Breast epithelium (tissue), 4 donors: ENCODE measurements around the gene RNASEH1. TPM values are rescaled to one million over a fixed set of nuclear protein-coding genes. Genes with fewer than 3 reads are reported as not detected.

Experiments
- DNase-seq, 2 donors: peaks; one replicate each; pipeline ENCODE4 v3.0.0-alpha.2; 2019; ENCODE audit warnings: low spot score in 2 of 2
- H3K27ac ChIP-seq, 2 donors: fragments of 200-600 bp; sonication (generic) in 1 of 2; one replicate each; pipeline ENCODE4 v1.5.1; 2016 to 2019; ENCODE audit warnings: mild to moderate bottlenecking in 1 of 2
- H3K27me3 ChIP-seq, 2 donors: fragments of 200-600 bp; sonication (generic) in 1 of 2; one replicate each; pipeline versions ENCODE4 v1.5.1 to v1.6.0; 2017 to 2019; ENCODE audit warnings: control low read depth in 1 of 2, mild to moderate bottlenecking in 1 of 2
- H3K36me3 ChIP-seq: fragments of 200-600 bp; one replicate; pipeline ENCODE4 v1.5.1; 2019
- H3K4me1 ChIP-seq, 2 donors: fragments of 200-600 bp; sonication (generic); one replicate each; pipeline ENCODE4 v1.5.1; 2016 to 2019; ENCODE audit warnings: control low read depth in 1 of 2
- H3K4me3 ChIP-seq, 3 donors: fragments of 200-600 bp; sonication (generic); 1 replicate in 2 of 3; 2 replicates in 1 of 3; pipeline ENCODE4 v1.5.1; 2016 to 2019; ENCODE audit warnings: mild to moderate bottlenecking in 3 of 3, moderate library complexity in 2 of 3
- H3K9me3 ChIP-seq, 2 donors: fragments of 200-600 bp; sonication (generic) in 1 of 2; one replicate each; pipeline ENCODE4 v1.5.1; 2016 to 2019; ENCODE audit warnings: control low read depth in 1 of 2
- POLR2A ChIP-seq: fragments of 450-650 bp; IDR thresholded peaks from one replicate; pipeline ENCODE4 v1.6.1; 2016; ENCODE audit warnings: antibody characterized with exemption, mild to moderate bottlenecking, moderate library complexity
- POLR2AphosphoS5 ChIP-seq, 3 donors: sonication (generic); formaldehyde crosslinking; IDR thresholded peaks; one replicate each; pipeline ENCODE4 v1.6.1; 2017; ENCODE audit warnings: antibody characterized with exemption in 3 of 3
- intact Hi-C: fragments of 100-400 bp; cut with DNase I; formaldehyde crosslinking; loops from one replicate; pipeline ENCODE4 v1.15.1; 2023; ENCODE audit warnings: low total_unique reads
- total RNA-seq, 3 donors: library from RNA; depleted of rRNA; stranded (reverse); fragments of >200 nt; gene quantifications; one replicate each; pipeline ENCODE4 v1.1.0, GENCODE V29; 2016
- TF ChIP-seq, protein P1 (sequence below), 3 donors: fragments of 450-650 bp; IDR thresholded peaks; one replicate each; pipeline ENCODE4 v1.5.1; 2016 to 2017; ENCODE audit warnings: antibody characterized with exemption in 3 of 3, mild to moderate bottlenecking in 3 of 3, moderate library complexity in 3 of 3

The RNASEH1 gene
- total RNA-seq, 3 donors from 2014 or later = 17.3 to 22.1 (median 21.0) TPM

- no peak for TF ChIP-seq POLR2AphosphoS5 (IDR thresholded peaks at IDR 0.05)
- TF ChIP-seq, protein P1, sequence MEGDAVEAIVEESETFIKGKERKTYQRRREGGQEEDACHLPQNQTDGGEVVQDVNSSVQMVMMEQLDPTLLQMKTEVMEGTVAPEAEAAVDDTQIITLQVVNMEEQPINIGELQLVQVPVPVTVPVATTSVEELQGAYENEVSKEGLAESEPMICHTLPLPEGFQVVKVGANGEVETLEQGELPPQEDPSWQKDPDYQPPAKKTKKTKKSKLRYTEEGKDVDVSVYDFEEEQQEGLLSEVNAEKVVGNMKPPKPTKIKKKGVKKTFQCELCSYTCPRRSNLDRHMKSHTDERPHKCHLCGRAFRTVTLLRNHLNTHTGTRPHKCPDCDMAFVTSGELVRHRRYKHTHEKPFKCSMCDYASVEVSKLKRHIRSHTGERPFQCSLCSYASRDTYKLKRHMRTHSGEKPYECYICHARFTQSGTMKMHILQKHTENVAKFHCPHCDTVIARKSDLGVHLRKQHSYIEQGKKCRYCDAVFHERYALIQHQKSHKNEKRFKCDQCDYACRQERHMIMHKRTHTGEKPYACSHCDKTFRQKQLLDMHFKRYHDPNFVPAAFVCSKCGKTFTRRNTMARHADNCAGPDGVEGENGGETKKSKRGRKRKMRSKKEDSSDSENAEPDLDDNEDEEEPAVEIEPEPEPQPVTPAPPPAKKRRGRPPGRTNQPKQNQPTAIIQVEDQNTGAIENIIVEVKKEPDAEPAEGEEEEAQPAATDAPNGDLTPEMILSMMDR (IDR thresholded peaks at IDR 0.05) = no peak
- TF ChIP-seq POLR2A = no peak
- no peak for DNase-seq
- no peaks in the 10 kb centered on the region for H3K4me1 ChIP-seq
- no peaks in the 10 kb centered on the region for H3K36me3 ChIP-seq
- intact Hi-C loops = no loop called here
- H3K27ac ChIP-seq = peak overlapping the region; percentile 83 to 94
- H3K9me3 ChIP-seq = no peaks in the 10 kb centered on the region
- H3K4me3 ChIP-seq = peak overlapping the region; percentile 36 to 60 (median 44)
- no peaks in the 10 kb centered on the region for H3K27me3 ChIP-seq
These were observed 21.2 kb downstream of the RNASEH1 start for GRCh38 chr2:3536682-3537632.

GRCh38 chr2:3535794-3536681 lies 22.1 kb downstream of the RNASEH1 start:
- H3K4me3 ChIP-seq = peak overlapping the region; percentile 36 to 60 (median 44)
- intact Hi-C loops = no loop called here
- peak in 1 of 2 donors; percentile 31 for DNase-seq

DNA sequence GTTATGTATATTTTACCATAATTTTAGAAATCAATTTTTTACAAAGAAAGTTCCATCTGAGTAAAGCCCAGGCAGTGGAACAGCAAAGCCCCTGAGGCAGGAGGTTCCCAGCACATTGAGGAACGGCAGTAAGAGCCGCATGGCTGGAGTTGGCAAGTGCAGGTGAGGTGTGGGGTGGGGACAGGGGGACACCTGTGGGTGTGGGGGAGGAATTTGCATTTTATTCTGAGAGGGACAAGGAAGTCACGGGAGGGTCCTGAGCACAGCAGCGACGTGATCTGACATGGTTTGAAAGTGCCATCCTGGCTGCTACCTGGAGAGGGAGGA lies 22.7 kb downstream of the RNASEH1 start:
- intact Hi-C loops = no loop called here

More at GRCh38 chr2:3535794-3536681, 22.1 kb downstream of the RNASEH1 start:
- Histone ChIP-seq H3K4me1 (no peaks in the 10 kb centered on the region), H3K27ac (peak overlapping the region; percentile 83 to 94), H3K9me3 (no peaks in the 10 kb centered on the region), H3K36me3 (no peaks in the 10 kb centered on the region), H3K27me3 (no peaks in the 10 kb centered on the region)
- TF ChIP-seq POLR2AphosphoS5 (IDR thresholded peaks at IDR 0.05) = peak; percentile 31 to 35 (median 34)
- no peak for TF ChIP-seq POLR2A

GRCh38 chr2:3534251-3534814 lies 23.8 kb downstream of the RNASEH1 start:
- H3K4me3 ChIP-seq = no peak overlapping the region
- no peak overlapping the region for H3K27ac ChIP-seq
- no peaks in the 10 kb centered on the region for H3K9me3 ChIP-seq
- no peak for TF ChIP-seq POLR2A
- TF ChIP-seq POLR2AphosphoS5 (IDR thresholded peaks at IDR 0.05) = no peak
- TF ChIP-seq, protein P1 (IDR thresholded peaks at IDR 0.05) = no peak
- intact Hi-C loops = loop anchor here (1.0 kb wide), 1 partner anchor 30 kb away; no protein-coding TSS in a partner anchor
- H3K36me3 ChIP-seq = no peaks in the 10 kb centered on the region
- H3K4me1 ChIP-seq = no peaks in the 10 kb centered on the region
- H3K27me3 ChIP-seq = no peaks in the 10 kb centered on the region
- DNase-seq = no peak

More for the DNA sequence above, 22.7 kb downstream of the RNASEH1 start:
- Histone ChIP-seq H3K4me3 (peak overlapping the region; percentile 36 to 60 (median 44)), H3K27me3 (no peaks in the 10 kb centered on the region), H3K4me1 (no peaks in the 10 kb centered on the region), H3K9me3 (no peaks in the 10 kb centered on the region), H3K36me3 (no peaks in the 10 kb centered on the region), H3K27ac (peak overlapping the region; percentile 83 to 94)
- no peak for DNase-seq
- TF ChIP-seq POLR2AphosphoS5 (IDR thresholded peaks at IDR 0.05) (no peak), POLR2A (no peak)
- TF ChIP-seq, protein P1 (IDR thresholded peaks at IDR 0.05) = no peak

- TF ChIP-seq POLR2AphosphoS5 (IDR thresholded peaks at IDR 0.05) (no peak), POLR2A (no peak)
- TF ChIP-seq, protein P1 (IDR thresholded peaks at IDR 0.05) = no peak
- H3K4me1 ChIP-seq = no peaks in the 10 kb centered on the region
- H3K36me3 ChIP-seq = no peaks in the 10 kb centered on the region
- H3K9me3 ChIP-seq = no peaks in the 10 kb centered on the region
- intact Hi-C loops = loop anchor here (1.0 kb wide), 1 partner anchor 30 kb away; no protein-coding TSS in a partner anchor
- H3K27me3 ChIP-seq = no peaks in the 10 kb centered on the region
- H3K27ac ChIP-seq = no peak overlapping the region
- H3K4me3 ChIP-seq = no peak overlapping the region
- DNase-seq = no peak
These were observed 24.3 kb downstream of the RNASEH1 start for GRCh38 chr2:3533836-3534235.
